Measurements from ENCODE around the gene SDF4.

Gene SDF4

GRCh38 chr1:1241588-1242219 is 9.9 kb upstream of the SDF4 start:
- Histone ChIP-seq H3K27me3 (ENCODE audit: insufficient read depth, low read depth) (peaks cover 55% of the 10 kb centered on the region), H3K4me3 (IDR thresholded peaks at IDR 0.05; ENCODE audit: insufficient read depth, low read depth, low read length) (no peak overlapping the region), H3K27ac (no peak overlapping the region), H3K4me1 (ENCODE audit: low read depth, poor library complexity, severe bottlenecking) (peaks cover 4% of the 10 kb centered on the region), H3K4me2 (no peak overlapping the region), H4K20me1 (ENCODE audit: insufficient read depth) (no peaks in the 10 kb centered on the region), H3K79me2 (ENCODE audit: insufficient read depth, low read depth) (no peaks in the 10 kb centered on the region), H3K9ac (no peak overlapping the region), H2AFZ (ENCODE audit: low read depth) (no peak overlapping the region), H3K36me3 (ENCODE audit: insufficient read depth) (no peaks in the 10 kb centered on the region)
- no peak for TF ChIP-seq CTCF (conservative IDR thresholded peaks at IDR 0.05; ENCODE audit: low read depth, low read length)

GRCh38 chr1:1240822-1241587 is 9.2 kb upstream of the SDF4 start:
- Histone ChIP-seq H3K27ac (no peak overlapping the region), H3K4me2 (no peak overlapping the region; the same call in 1 of the 2 replicates), H3K27me3 (ENCODE audit: insufficient read depth, low read depth) (peaks cover 54% of the 10 kb centered on the region), H2AFZ (ENCODE audit: low read depth) (no peak overlapping the region; the same call in 1 of the 2 replicates), H3K4me3 (IDR thresholded peaks at IDR 0.05; ENCODE audit: insufficient read depth, low read depth, low read length) (no peak overlapping the region), H3K4me1 (ENCODE audit: low read depth, poor library complexity, severe bottlenecking) (peaks cover 11% of the 10 kb centered on the region), H3K79me2 (ENCODE audit: insufficient read depth, low read depth) (no peaks in the 10 kb centered on the region), H4K20me1 (ENCODE audit: insufficient read depth) (no peaks in the 10 kb centered on the region), H3K36me3 (ENCODE audit: insufficient read depth) (no peaks in the 10 kb centered on the region), H3K9ac (no peak overlapping the region)
- no peak for TF ChIP-seq CTCF (conservative IDR thresholded peaks at IDR 0.05; ENCODE audit: low read depth, low read length)

- no peak for TF ChIP-seq CTCF (conservative IDR thresholded peaks at IDR 0.05; ENCODE audit: low read depth, low read length)
- H2AFZ ChIP-seq (ENCODE audit: low read depth) = no peak overlapping the region
- H3K27me3 ChIP-seq (ENCODE audit: insufficient read depth, low read depth) = peaks cover 49% of the 10 kb centered on the region
- no peaks in the 10 kb centered on the region for H3K79me2 ChIP-seq (ENCODE audit: insufficient read depth, low read depth)
- H3K4me1 ChIP-seq (ENCODE audit: low read depth, poor library complexity, severe bottlenecking) = peaks cover 13% of the 10 kb centered on the region
- no peak overlapping the region for H3K4me3 ChIP-seq (IDR thresholded peaks at IDR 0.05; ENCODE audit: insufficient read depth, low read depth, low read length)
- no peak overlapping the region for H3K4me2 ChIP-seq
- H3K9ac ChIP-seq = no peak overlapping the region
- no peaks in the 10 kb centered on the region for H3K36me3 ChIP-seq (ENCODE audit: insufficient read depth)
- no peaks in the 10 kb centered on the region for H4K20me1 ChIP-seq (ENCODE audit: insufficient read depth)
- H3K27ac ChIP-seq = no peak overlapping the region
These were observed 8.5 kb upstream of the SDF4 start for GRCh38 chr1:1240348-1240732.

- H3K36me3 ChIP-seq (ENCODE audit: insufficient read depth) = no peaks in the 10 kb centered on the region
- no peak overlapping the region for H3K27ac ChIP-seq
- peaks cover 13% of the 10 kb centered on the region for H3K4me1 ChIP-seq (ENCODE audit: low read depth, poor library complexity, severe bottlenecking)
- H2AFZ ChIP-seq (ENCODE audit: low read depth) = no peak overlapping the region
- no peak overlapping the region for H3K9ac ChIP-seq
- H3K4me3 ChIP-seq (IDR thresholded peaks at IDR 0.05; ENCODE audit: insufficient read depth, low read depth, low read length) = no peak overlapping the region
- TF ChIP-seq CTCF (conservative IDR thresholded peaks at IDR 0.05; ENCODE audit: low read depth, low read length) = no peak
- no peaks in the 10 kb centered on the region for H4K20me1 ChIP-seq (ENCODE audit: insufficient read depth)
- H3K79me2 ChIP-seq (ENCODE audit: insufficient read depth, low read depth) = no peaks in the 10 kb centered on the region
- H3K4me2 ChIP-seq = no peak overlapping the region
- peaks cover 49% of the 10 kb centered on the region for H3K27me3 ChIP-seq (ENCODE audit: insufficient read depth, low read depth)
These were observed 8.0 kb upstream of the SDF4 start for GRCh38 chr1:1239614-1240347.
